ENCODE measurements around the gene NOL4L. TPM values are rescaled to one million over a fixed set of nuclear protein-coding genes. Genes with fewer than 3 reads are reported as not detected.

The NOL4L gene
- total RNA-seq, 1 donor from 2014 or later, result 11.9 TPM

DNA sequence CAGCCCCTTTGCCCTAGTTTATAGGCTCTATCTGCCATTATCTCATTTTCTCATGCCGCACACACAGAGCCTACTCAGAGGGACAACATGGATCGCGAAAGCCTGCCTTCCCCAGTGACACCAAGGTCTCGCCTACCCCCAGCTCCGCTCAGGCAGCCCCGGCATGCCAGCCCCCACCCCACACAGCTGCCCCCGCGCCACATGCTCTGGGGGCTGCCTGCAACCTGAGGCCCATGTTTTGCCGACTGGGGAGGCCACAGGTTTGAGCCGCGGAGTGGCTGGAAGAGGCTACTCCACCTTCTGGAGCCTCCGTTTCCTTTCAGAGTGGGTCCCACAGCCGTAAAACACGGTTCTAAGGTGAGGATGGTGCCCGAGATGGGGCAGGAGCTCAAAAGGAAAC is 124.9 kb downstream of the NOL4L start:
- Mint-ChIP-seq H3K27ac (no peak overlapping the region), H3K9me3 (no peaks in the 10 kb centered on the region), H3K4me1 (peaks cover 35% of the 10 kb centered on the region), H3K4me3 (no peak overlapping the region), H3K36me3 (peaks cover 4% of the 10 kb centered on the region), H3K27me3 (ENCODE audit: insufficient read depth, low read depth) (peaks cover 2% of the 10 kb centered on the region)
- TF ChIP-seq EZH2phosphoT487 (IDR thresholded peaks at IDR 0.05) (no peak), EZH2 (IDR thresholded peaks at IDR 0.05) (no peak)
- TF ChIP-seq, protein P1, sequence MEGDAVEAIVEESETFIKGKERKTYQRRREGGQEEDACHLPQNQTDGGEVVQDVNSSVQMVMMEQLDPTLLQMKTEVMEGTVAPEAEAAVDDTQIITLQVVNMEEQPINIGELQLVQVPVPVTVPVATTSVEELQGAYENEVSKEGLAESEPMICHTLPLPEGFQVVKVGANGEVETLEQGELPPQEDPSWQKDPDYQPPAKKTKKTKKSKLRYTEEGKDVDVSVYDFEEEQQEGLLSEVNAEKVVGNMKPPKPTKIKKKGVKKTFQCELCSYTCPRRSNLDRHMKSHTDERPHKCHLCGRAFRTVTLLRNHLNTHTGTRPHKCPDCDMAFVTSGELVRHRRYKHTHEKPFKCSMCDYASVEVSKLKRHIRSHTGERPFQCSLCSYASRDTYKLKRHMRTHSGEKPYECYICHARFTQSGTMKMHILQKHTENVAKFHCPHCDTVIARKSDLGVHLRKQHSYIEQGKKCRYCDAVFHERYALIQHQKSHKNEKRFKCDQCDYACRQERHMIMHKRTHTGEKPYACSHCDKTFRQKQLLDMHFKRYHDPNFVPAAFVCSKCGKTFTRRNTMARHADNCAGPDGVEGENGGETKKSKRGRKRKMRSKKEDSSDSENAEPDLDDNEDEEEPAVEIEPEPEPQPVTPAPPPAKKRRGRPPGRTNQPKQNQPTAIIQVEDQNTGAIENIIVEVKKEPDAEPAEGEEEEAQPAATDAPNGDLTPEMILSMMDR (IDR thresholded peaks at IDR 0.05), result no peak
- Histone ChIP-seq H3K4me2 (no peak overlapping the region), H3K27ac (peak overlapping the region; percentile 22), H4K20me1 (ENCODE audit: low read depth) (peaks cover 41% of the 10 kb centered on the region), H3F3A (ENCODE audit: low read depth) (peaks cover 22% of the 10 kb centered on the region), H3K27me3 (no peaks in the 10 kb centered on the region), H3K79me2 (ENCODE audit: low read depth) (peaks cover 11% of the 10 kb centered on the region), H3K4me1 (peaks cover 33% of the 10 kb centered on the region), H3K4me3 (no peak overlapping the region), H3K36me3 (no peaks in the 10 kb centered on the region), H3K9ac (no peak overlapping the region), H3K9me3 (ENCODE audit: low read depth) (no peaks in the 10 kb centered on the region), H2AFZ (replicated peaks) (no peak overlapping the region)
- no peak for DNase-seq (ENCODE audit: low spot score)

DNA sequence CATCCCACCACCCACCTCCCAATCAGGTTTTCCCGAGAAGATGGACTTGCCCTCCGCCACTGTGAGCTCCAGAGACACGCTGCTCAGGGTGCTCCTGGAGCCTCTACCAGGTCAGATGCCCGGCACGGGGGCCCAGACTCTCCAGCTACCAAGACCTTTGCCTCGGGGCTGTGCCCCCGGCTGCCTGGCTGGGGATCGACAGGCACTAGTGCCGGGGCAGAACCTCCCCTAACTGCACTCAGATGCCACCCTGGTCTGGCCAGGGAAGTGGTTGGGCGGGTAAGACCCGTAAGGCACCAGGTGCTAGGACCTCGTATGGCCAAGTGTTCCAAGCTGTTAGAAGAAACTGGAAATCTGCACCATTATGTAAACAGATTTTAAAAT is 126.3 kb downstream of the NOL4L start:
- Mint-ChIP-seq H3K4me1 (peaks cover 32% of the 10 kb centered on the region), H3K36me3 (peaks cover 6% of the 10 kb centered on the region), H3K4me3 (peak overlapping the region; percentile 76), H3K27ac (peak overlapping the region; percentile 57), H3K27me3 (ENCODE audit: insufficient read depth, low read depth) (peaks cover 3% of the 10 kb centered on the region), H3K9me3 (no peaks in the 10 kb centered on the region)
- Histone ChIP-seq H3K9ac (no peak overlapping the region), H3K9me3 (ENCODE audit: low read depth) (no peaks in the 10 kb centered on the region), H3K4me3 (no peak overlapping the region), H2AFZ (replicated peaks) (no peak overlapping the region), H4K20me1 (ENCODE audit: low read depth) (peaks cover 27% of the 10 kb centered on the region), H3K4me1 (peaks cover 24% of the 10 kb centered on the region), H3K36me3 (no peaks in the 10 kb centered on the region), H3K27me3 (no peaks in the 10 kb centered on the region), H3K4me2 (no peak overlapping the region), H3K27ac (no peak overlapping the region), H3K79me2 (ENCODE audit: low read depth) (peaks cover 11% of the 10 kb centered on the region), H3F3A (ENCODE audit: low read depth) (peaks cover 18% of the 10 kb centered on the region)
- no peak for DNase-seq (ENCODE audit: low spot score)
- no peak for TF ChIP-seq EZH2 (IDR thresholded peaks at IDR 0.05)
- TF ChIP-seq EZH2phosphoT487 (IDR thresholded peaks at IDR 0.05), result no peak
- TF ChIP-seq, protein P1 (IDR thresholded peaks at IDR 0.05), result no peak

DNA sequence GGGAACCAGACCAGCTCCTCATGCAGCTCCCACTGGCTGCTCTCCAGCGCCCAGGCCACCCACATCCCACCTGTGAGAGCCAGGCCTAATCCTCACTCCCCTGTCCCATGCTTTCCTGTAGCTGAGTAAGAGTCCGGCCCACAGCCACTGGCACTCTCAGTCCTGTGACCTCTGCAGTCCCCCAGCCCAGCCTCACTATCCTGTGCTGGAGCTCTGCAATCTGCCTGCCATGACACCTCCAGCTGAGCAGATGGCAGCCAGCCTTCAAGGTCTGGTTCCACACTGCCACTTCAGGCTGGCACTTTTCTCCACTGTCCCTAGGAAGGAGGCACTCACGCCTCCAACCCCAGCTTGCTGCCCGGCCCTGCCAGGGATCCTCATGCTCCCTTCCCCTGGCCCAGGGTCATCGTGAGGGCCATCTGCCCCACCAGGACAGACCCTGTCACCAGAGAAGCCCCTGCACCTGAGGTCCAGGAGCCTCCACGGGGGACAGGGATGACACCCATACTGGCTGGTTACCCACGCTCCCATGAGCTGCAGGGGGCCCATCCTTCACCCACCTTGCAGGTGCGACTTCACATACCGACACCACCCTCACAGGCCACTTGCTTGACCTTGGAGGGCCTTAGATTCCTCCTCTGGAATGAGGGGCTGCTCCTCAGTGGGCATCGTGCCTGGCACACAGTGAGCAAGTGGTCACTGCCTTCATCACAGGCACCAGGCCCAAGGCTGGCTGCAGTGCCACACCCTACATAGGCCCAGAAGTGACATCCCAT is 126.9 kb downstream of the NOL4L start:
- H3K36me3 ChIP-seq, result no peaks in the 10 kb centered on the region
- peaks cover 3% of the 10 kb centered on the region for H3K27me3 Mint-ChIP-seq (ENCODE audit: insufficient read depth, low read depth)
- peak overlapping the region; percentile 76 for H3K4me3 Mint-ChIP-seq
- no peak overlapping the region for H3K9ac ChIP-seq
- H2AFZ ChIP-seq (replicated peaks), result no peak overlapping the region
- H3K4me1 ChIP-seq, result peaks cover 18% of the 10 kb centered on the region
- H4K20me1 ChIP-seq (ENCODE audit: low read depth), result peaks cover 21% of the 10 kb centered on the region
- TF ChIP-seq EZH2 (IDR thresholded peaks at IDR 0.05), result no peak
- TF ChIP-seq, protein P1 (IDR thresholded peaks at IDR 0.05), result no peak
- no peak for TF ChIP-seq EZH2phosphoT487 (IDR thresholded peaks at IDR 0.05)
- peak overlapping the region; percentile 80 for H3K4me2 ChIP-seq
- H3F3A ChIP-seq (ENCODE audit: low read depth), result peaks cover 18% of the 10 kb centered on the region
- no peaks in the 10 kb centered on the region for H3K27me3 ChIP-seq
- no peak overlapping the region for H3K4me3 ChIP-seq
- H3K27ac Mint-ChIP-seq, result peak overlapping the region; percentile 87
- no peak for DNase-seq (ENCODE audit: low spot score)
- peaks cover 11% of the 10 kb centered on the region for H3K79me2 ChIP-seq (ENCODE audit: low read depth)
- H3K9me3 ChIP-seq (ENCODE audit: low read depth), result no peaks in the 10 kb centered on the region
- H3K9me3 Mint-ChIP-seq, result no peaks in the 10 kb centered on the region
- H3K36me3 Mint-ChIP-seq, result peaks cover 7% of the 10 kb centered on the region
- H3K4me1 Mint-ChIP-seq, result peaks cover 26% of the 10 kb centered on the region
- no peak overlapping the region for H3K27ac ChIP-seq

Measured in neural progenitor cell (in vitro differentiated cells).